GM19023 (cell line): ENCODE data around the gene MGRN1.

Experiments used
- ATAC-seq: cut with Tn5 transposase; IDR thresholded peaks from one replicate; pipeline ENCODE4 v1.9.1; 2021; ENCODE audit warnings: mild to moderate bottlenecking, moderate library complexity; ENCODE audit not compliant: unreplicated experiment

MGRN1 gene

DNA sequence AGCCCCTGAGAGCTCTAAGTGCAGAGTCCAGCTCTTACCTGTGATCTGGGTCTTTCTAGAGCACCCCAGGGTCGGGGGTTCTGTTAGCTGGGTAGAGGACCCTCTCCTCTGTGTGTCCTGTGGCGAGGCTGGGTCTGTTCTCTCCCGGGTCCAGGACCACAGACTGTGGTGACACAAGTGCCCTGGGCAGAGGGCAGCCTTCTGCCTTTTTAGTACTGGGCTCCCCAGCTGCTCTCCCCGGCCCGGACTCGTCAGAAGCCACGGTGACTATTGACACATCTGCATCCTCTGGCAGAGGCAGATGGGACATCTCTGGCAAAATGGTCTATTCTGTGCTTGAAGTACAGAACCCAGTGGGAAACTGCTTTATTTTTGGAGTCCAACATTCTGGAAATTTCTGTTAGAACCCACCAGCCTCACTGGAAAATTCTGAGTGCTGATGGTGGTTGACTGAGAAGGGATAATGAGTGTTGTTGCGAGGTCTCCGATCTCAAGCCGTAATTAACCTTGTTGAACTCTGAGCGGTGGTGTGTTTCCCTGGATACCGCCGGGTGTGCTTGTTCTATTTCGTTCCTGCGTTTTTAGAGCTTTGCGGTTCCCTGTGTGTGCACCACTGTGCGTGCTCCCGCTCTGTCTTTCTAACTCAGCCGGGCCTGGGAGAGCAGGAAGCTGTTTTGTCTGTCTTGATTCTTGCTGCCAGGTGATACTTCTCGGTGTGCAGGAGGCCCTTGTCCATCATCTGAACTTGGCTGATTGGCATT is 42.8 kb downstream of the MGRN1 start:
- no peak for ATAC-seq

DNA sequence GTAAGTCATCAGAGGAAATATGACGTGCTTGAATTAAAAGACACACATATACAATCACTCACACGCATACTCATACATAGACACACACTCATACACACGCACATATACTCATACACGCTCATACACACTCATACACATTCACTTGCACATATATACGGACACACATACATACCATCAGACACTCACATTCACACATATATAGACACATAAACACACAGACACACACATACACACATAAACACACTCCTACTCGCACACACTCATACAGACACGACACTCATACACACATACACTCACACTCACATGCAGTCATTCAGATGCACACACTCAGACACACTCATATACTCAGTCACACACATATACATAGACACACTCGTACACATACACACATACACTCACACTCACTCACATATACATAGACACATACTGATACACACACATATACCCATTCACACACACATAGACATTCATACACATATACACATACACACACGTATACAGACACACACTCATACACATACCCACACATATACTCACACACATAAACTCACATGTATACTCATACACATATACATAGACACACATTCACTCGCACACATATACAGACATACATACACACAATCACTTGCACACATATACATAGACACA is 43.8 kb downstream of the MGRN1 start:
- ATAC-seq, result no peak

DNA sequence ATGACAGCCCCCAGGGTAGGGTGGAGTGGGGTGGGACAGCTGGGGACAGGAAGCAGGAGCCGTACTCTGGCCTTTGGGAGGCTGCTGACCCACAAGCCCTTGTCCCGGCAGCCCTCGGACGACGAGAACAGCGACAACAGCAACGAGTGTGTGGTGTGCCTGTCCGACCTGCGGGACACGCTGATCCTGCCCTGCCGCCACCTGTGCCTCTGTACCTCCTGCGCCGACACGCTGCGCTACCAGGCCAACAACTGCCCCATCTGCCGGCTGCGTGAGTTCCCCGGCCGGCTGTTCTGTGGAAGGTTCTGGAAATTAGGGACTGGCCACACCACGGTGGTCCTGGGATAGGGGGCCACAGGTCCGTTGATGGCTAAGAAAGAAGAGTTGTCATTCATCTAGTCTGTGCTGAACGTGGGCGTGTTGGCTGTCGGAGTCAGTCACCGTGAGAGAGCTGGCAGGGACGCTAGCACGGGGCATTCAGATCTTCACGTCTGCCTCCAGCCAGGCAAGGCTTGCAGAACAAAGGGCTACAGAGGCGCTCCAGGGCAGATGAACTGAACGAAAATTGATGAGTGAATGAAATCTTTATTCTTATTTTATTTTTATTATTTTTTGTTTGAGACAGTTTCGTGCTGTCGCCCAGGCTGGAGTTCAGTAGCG is 48.9 kb downstream of the MGRN1 start:
- ATAC-seq, result no peak

DNA sequence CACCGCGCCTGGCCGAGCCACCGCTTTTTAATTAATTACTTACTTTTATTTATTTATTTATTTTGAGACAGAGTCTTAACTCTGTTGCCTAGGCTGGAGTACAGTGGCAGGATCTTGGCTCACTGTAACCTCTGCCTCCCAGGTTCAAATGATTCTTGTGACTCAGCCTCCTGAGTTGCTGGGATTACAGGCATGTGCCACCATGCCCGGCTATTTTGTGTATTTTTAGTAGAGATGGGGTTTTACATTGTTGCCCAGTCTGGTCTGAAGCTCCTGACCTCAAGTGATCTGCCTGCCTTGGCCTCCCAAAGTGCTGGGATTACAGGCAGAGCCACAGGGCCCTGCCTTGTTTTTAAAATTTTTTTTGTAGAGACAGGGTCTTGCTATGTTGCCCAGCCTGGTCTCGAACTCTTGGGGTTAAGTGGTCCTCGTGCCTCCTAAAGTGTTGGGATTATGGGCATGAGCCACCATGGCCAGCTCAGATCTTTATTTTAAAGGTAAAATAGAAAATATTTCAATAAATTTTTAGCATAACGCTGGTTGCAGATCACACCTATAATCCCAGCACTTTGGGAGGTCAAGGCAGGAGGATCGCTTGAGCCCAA is 50.4 kb downstream of the MGRN1 start:
- ATAC-seq, result no peak

DNA sequence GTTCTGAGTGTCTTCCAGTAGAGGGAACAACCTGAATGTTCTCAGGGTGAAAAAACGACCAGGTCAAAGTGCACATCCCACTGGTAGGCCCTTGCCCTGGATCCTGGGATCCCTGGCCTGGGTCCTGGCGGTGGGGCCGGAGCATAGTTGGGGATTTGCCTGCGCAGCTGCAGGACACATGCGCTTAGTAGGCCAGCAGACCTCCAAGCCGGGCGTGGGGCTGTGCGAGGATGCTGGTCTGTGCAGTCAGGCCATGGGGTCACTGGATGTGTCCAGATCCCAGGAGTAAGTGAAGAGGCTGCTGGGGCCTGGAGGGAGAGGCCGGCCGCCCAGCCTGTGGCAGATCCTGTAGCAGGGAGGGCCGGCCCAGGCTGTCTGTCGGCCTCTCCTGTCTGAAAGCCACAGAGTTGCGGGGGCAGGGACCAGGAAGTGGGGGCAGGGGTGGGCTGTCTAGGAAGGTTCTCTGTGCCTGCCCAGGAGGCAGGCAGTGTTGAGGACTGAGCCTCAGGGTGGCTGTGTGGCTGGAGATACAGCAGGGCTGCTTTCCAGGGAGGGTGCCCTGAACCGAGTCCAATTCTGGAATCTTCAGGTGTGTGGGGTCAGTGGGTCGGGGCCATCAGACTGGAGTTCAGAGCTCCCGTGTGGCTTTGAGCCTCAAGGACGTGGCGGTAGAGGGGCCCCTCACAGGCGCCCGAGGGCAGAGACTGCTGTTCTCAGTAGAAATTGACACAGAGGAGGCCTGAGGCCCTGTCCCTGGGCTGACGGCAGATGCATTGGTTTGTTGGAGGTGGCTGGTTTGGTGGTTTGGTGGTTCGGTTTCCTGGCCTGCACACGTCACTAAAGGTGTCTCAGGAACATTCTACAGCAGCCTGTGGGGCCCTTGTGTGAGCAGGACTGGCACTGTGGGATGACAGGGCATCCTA is 51.5 kb downstream of the MGRN1 start:
- no peak for ATAC-seq

DNA sequence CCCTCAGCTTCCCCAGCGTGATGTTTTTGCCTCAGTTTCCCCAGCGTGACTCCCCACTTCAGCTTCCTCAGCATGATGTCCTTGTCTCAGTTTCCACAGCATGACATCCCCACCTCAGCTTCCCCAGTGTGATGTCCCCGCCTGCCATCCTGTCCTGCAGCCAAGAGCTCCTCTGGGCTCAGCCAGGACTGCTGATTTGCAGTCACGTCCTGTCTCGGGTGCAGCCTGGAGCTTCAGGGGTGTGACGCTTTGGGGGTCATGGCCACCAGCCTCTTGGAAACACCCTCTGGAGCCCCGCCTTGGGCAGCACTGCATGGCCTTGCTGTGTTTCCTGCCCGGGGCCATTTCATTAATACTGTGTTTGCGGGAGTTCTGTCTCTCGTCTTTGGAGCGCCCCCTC is 52.2 kb downstream of the MGRN1 start:
- ATAC-seq, result no peak

DNA sequence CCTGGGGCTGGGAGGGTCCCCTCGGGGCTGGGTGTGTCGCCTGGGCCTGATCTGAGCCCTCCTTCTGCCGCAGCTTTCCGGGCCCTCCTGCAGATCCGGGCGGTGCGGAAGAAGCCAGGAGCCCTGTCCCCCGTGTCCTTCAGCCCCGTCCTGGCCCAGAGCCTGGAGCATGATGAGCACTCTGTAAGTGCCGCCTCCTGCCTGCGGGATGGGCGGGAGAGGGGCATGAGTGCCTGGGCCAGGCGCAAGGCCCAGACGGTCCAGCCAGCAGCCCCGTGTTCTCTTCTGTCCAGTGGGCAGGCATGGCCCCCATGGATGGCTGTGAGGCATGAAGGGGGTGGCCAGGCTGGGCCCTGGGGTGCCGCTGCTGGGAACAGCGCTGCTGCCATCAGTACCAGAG is 52.8 kb downstream of the MGRN1 start:
- ATAC-seq, result no peak

DNA sequence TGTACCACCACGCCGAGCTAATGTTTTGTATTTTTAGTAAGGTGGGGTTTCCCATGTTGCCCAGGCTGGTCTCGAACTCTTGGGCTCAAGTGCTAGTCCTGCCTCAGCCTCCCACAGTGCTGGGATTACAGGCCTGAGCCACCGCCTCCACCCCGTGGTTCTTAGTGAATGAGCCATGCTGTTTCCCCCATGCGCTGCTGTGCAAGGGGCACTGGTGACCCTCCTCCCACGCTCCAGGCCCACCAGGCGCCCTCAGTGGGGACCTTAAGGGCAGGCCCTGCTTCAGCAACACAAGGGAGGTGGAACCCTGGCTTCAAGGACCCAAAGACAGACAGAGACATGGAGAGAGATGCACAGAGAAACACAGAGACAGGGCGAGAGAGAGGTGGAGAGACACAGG is 53.4 kb downstream of the MGRN1 start:
- no peak for ATAC-seq

DNA sequence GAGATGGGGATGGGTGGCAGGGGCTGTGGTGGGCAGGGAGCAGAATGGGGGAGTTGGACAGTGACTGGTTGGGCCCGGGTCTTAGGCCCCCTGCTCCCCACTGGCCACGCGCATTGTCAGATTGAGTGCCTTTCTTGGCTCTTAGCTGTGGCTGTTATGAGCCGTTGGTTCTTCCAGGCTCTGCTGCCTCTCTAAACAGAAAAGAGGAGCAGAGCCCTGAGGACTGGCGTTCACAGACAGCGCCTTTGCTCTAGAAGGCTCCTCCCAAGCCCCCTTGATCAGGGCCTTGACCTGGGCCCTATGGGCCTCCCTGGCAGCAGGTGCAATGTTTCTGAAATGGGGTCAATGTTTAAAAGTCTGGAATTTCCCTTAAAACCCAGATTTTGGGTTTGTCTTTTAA is 54.0 kb downstream of the MGRN1 start:
- no peak for ATAC-seq

DNA sequence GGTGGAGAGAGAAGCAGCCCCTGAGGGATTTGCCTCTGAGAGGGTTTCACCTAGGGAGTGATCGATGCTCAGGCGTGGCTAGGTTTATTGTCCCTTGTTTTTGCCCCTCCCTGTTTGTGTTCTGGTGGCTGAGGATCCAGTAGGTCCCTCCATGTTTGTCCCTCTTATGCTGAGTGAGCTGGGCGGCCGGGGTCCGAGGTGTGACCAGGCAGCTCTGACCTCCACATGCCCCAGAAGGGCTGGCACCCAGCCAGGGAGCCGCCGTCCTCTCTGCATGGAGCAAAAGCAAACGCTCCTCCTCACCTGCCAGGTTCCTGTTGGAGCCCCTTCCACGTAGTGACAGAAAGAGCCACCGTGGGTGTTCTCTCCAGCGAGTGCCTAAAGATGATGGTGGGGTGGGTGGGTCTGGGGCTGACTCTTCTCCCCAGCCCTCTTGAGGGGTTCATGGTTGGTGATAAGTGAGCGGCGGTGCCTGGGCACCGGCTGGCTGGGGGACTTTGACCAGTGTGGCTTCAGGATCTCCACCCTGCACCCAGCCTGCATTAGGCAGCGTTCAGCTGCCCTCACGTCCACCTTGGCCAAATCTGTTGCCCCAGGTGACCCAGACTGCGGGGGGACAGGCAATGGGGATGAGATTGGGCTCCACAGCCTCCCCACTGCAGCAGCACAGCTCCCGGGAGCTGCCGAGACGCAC is 54.7 kb downstream of the MGRN1 start:
- no peak for ATAC-seq

DNA sequence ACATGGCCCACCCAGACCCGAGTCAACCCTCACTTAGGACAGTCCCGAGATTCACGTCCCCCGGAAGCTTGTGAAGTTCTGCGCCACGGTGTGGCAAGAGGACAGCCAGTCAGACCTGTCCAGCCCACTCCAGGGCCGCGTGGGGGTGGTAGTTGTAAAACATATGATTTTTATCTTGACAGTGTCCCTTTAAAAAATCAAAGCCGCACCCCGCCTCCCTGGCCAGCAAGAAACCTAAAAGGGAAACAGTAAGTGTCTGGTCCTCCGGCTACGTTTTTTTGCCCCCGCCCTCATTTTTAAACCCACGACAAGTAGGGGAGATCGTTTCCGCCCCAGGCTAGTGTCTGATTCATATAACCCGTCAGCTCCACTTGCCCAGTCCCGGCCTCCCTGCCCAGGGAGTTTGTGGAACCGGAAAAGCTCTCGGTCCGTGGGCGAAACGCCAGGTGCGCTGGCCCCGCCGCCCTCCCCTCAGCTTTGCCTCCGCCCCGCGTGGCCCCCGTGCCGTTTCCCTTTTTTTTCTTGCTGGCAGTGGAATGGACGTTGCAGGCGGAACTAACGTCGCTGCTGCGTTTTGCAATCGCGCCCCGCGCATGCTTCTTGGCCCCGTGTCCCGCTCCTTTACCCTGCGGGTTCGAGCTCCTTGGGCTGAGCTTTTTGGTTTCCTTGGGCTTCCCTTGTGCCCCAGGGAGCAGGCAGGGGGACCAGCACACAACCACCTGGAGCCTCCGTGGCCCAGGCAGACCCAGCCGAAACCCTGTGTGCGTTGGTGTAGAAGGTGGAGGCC is 55.4 kb downstream of the MGRN1 start:
- no peak for ATAC-seq

DNA sequence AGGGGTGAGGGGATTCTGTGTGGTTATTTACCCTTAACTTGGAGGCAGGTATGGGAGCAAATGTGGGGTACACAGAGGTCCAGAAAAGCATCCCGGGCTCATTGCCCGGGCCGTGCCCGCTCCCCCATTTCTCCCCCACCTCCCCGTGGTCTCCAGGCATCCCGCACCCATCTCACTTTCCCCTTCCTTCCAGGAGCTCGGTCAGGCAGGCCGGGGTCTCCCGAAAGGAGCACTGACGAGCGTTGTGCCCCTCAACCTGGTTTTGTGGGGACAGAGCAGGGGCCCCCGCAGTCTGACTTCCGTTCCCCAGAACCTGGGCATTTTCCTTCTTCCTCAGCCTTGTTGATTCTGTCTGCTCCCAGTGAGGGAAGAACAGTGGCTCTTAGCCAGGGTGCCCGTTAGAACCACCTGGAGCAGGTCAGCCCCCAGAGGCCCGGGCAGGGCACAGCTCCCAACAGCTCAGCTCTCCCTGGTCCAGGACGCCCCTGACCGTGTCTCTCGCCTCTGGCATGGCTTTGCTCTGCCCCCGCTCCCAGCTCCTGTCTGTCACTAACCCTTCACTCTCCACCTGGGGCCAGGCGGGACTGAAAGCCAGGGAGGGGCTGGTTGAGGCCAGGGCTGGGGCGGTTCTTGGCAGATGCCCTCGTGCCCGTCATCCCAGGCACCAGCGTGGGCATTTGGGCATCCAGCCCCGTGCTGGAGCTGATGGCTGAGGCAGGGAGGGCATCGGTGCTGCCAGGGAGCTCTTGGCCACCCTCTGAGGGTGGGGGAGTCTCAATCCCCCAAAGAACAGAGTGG is 56.2 kb downstream of the MGRN1 start:
- ATAC-seq, result no peak

DNA sequence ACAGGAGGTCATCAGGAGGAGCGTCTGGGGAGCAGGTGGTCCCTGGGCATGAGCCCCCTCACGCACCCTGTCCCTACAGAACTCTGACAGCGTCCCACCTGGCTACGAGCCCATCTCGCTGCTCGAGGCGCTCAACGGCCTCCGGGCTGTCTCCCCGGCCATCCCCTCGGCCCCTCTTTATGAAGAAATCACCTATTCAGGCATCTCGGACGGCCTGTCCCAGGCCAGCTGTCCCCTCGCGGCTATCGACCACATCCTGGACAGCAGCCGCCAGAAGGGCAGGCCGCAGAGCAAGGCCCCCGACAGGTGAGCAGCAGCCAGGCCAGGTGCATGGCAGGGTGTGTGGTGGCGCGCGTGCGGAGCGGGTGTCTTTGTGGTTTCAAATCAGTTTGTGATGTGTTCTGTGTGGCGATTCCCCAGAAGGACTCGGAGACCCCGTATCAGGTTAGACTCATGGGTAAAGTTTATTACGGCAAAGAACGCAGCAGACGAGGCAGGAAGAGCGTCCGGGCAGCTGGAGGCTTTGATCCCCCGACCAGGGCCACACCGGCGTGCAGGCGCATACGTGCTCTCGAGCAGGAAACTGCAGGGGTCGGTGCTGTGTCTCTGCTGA is 57.0 kb downstream of the MGRN1 start:
- ATAC-seq, result no peak

DNA sequence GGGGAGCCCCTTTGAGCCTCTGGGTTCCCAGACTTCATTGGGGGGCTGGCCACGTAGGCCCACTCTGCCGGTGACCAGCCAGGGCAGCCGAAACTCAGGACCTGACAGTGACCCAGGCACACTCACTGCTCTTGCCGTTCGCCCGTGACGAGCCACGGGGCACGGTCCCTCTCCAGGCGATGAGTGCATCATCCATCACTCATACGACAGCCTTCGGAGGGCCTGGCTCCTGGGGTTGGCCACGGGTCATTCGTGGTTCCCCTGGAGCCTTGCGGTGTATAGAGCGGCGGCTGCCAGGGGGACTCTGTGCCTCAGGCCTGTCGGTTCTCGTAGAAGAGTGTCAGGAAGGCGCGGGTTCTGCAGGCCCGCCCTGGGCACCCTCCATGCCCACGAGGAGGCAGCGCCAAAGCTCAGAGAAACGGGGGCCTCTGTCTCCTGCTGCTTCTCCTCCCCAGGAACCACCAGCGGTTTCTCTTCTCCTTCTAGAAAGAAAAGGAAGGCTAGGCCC is 57.5 kb downstream of the MGRN1 start:
- no peak for ATAC-seq

DNA sequence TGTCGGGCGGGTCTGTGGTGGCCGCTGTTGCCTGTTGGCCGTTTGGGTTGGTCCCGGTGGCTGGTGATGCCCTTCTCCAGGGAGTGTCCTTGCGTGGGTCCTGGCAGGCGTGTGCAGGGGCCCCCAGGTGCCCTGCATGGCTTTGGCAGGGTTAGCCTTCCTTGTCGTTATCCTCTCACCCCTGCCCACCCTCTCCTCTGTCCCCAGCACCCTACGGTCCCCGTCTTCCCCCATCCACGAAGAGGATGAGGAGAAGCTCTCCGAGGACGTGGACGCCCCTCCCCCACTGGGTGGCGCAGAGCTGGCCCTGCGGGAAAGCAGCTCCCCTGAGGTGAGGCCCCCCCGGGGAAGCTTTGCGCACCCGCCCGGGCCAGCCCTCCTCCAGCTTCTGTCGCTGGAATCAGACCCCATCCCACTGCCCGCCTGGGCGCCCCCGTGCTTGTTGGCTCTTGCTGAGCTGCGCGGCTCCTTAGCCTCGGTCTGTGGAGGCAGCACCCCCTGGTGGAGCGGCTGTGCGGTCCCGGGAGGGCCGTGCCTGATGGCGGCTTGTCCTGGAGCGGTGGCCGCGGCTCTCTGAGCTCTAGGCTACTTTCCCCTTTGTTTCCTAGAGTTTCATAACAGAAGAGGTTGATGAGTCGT is 58.1 kb downstream of the MGRN1 start:
- no peak for ATAC-seq

DNA sequence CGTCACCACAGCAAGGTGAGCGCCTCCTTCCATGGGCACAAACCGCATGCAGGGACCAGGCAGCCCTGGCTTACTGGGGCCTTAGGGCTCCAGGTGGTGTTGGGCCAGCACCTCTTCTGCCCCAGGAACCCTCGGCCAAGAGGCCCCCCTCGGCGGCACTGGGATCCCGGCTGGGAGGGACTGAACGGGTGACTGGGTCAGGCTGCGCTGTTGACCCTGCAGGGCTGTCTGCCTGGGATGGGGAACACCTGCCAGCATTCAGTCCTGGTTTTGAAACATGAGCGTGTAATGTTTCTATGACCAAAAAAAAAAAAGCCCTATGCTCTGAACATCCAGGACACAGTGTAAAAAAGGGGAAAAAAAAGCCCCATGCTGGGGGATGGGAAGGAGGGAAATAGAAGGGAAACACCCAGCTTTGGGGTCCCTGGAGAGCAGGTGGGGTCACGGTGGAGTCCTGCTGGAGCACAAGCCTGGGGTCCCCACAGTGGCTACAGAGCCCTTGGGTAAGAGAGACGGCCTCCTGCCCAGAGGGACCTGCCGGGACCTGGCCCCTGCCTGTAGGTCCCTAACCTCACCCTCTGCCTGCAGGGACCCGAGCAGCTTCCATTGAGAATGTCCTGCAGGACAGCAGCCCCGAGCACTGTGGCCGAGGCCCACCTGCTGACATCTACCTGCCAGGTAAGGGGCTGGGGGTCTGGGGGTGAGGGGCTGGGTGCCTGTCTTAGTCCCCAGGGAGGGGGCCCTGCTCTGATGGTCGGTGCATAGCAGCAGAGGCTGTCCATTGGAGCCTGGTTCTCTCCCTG is 58.8 kb downstream of the MGRN1 start:
- no peak for ATAC-seq
